Sigmoid colon (tissue), 4 donors: ENCODE data around the gene PRKAG2.

ENCODE experiments used
- EP300 ChIP-seq, 4 donors: sonication (generic); formaldehyde crosslinking; IDR thresholded peaks; one replicate each; pipeline ENCODE4 v1.6.1; 2017; ENCODE audit warnings: antibody characterized with exemption in 4 of 4
- POLR2A ChIP-seq, 2 donors: fragments of 450-650 bp; IDR thresholded peaks; one replicate each; pipeline ENCODE4 v1.6.1; 2016; ENCODE audit warnings: antibody characterized with exemption in 2 of 2, mild to moderate bottlenecking in 2 of 2, moderate library complexity in 2 of 2
- TF ChIP-seq, protein P1 (sequence below), 4 experiments: fragments of 450-650 bp in 3 of 4; fragments of 200-600 bp in 1 of 4; IDR thresholded peaks; one replicate each; pipeline ENCODE4 v1.5.1; 2016 to 2019; ENCODE audit warnings: antibody characterized with exemption in 4 of 4, mild to moderate bottlenecking in 3 of 4, moderate library complexity in 2 of 4

- TF ChIP-seq POLR2A (IDR thresholded peaks at IDR 0.05): no peak
- TF ChIP-seq, protein P1, sequence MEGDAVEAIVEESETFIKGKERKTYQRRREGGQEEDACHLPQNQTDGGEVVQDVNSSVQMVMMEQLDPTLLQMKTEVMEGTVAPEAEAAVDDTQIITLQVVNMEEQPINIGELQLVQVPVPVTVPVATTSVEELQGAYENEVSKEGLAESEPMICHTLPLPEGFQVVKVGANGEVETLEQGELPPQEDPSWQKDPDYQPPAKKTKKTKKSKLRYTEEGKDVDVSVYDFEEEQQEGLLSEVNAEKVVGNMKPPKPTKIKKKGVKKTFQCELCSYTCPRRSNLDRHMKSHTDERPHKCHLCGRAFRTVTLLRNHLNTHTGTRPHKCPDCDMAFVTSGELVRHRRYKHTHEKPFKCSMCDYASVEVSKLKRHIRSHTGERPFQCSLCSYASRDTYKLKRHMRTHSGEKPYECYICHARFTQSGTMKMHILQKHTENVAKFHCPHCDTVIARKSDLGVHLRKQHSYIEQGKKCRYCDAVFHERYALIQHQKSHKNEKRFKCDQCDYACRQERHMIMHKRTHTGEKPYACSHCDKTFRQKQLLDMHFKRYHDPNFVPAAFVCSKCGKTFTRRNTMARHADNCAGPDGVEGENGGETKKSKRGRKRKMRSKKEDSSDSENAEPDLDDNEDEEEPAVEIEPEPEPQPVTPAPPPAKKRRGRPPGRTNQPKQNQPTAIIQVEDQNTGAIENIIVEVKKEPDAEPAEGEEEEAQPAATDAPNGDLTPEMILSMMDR (IDR thresholded peaks at IDR 0.05): no peak
- TF ChIP-seq EP300 (IDR thresholded peaks at IDR 0.05): no peak
These were observed 9.0 kb downstream of the PRKAG2 start for GRCh38 chr7:151867912-151868311.
